ENCODE results near the gene TSN. TPM values are rescaled to one million over a fixed set of nuclear protein-coding genes. Genes with fewer than 3 reads are reported as not detected.

Gene TSN
- total and polyA plus RNA-seq, 8 donors, result 10.9 to 30.3 (median 23.4) TPM

DNA sequence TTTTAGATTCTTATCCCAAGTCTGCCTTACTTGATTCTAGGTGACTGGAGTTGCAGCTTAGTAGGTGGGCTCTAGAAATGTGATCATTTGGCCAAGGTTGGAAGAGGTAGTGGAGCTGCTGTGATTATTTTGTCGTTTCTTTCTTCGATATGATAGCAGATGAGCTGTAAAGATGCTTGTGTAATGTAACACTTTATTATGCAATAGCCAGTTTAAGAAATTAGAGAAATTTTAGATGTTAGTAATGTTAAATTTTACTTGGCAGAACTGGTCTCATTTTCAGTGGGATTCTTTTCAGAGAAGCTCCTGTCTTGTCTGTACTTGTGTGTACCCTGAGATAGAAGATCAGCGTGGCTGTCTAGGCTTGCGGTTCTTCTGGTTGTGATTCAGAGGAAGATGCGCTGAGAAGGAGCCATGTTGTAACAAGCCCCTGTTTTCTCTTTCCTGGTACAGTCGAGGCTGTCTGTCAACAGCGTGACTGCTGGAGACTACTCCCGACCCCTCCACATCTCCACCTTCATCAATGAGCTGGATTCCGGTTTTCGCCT is 9.3 kb downstream of the TSN start:
- intact Hi-C loops (cut with DNase I), result no loop called here
- DNase-seq, result no peak
- Histone ChIP-seq H3K9me3 (no peaks in the 10 kb centered on the region), H3K27ac (no peak overlapping the region), H3K36me3 (peaks cover 5 to 61% (median 19%) of the 10 kb centered on the region in 3 donors), H3K4me3 (no peak overlapping the region), H3K27me3 (no peaks in the 10 kb centered on the region), H3K4me1 (no peaks in the 10 kb centered on the region)
- WGBS, 2 donors, result 91 to 96% methylated on average over 10 of the region's 10 CpGs
- ATAC-seq, result no peak
- no peak for FAIRE-seq
- TF ChIP-seq CTCF (IDR thresholded peaks at IDR 0.05), result no peak

- DNase-seq (no peak), ATAC-seq (peak in 2 of 4 donors; percentile 58 to 60), FAIRE-seq (no peak)
- H3K9me3 ChIP-seq, result no peaks in the 10 kb centered on the region
- WGBS, 2 donors, result 27 to 44% methylated on average over 1 of the region's 1 CpG
- H3K27me3 ChIP-seq, result no peaks in the 10 kb centered on the region
- no peaks in the 10 kb centered on the region for H3K4me1 ChIP-seq
- TF ChIP-seq CTCF (IDR thresholded peaks at IDR 0.05), result no peak
- no peak overlapping the region for H3K4me3 ChIP-seq
- peak overlapping the region in 2 of 4 donors; percentile 31 to 47 for H3K27ac ChIP-seq
- intact Hi-C loops (cut with DNase I), result no loop called here
- peaks cover 5 to 56% (median 15%) of the 10 kb centered on the region in 3 donors for H3K36me3 ChIP-seq
These were observed 11.2 kb downstream of the TSN start for GRCh38 chr2:121766624-121767023.

DNA sequence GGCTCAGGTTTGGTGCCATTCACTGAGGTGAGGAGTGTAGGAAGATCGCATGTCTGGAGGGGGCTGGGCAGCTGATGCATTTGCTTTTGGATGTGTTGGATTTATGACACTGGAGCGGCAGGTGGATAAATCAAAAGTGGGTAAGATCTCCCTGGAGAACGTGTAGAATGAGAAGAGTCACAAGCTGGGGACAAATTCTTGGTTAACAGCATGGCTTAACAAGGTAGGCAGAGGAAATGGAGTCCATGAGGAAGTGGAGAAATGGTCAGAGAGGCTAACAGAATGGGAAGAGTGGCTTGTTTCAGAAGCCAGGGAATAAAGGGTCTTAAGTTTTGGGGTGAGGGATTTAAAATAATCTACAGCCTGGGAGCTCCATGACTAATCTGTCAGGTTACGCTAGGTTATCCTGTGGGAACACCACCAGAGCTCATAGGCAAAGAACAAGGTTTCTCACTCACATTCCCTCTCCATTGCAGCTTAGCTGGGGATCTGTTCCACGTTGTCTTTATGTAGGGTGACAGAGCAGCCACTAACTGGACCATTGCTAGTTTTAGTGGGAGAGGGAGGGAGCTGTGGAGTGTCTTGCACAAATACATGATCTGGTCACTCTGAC is 12.8 kb downstream of the TSN start:
- no peak for TF ChIP-seq CTCF (IDR thresholded peaks at IDR 0.05)
- Histone ChIP-seq H3K4me3 (no peak overlapping the region), H3K9me3 (no peaks in the 10 kb centered on the region), H3K4me1 (no peaks in the 10 kb centered on the region), H3K27me3 (no peaks in the 10 kb centered on the region), H3K36me3 (peaks cover 5 to 40% (median 14%) of the 10 kb centered on the region in 3 donors), H3K27ac (no peak overlapping the region)
- intact Hi-C loops (cut with DNase I), result no loop called here
- FAIRE-seq, result no peak
- WGBS, 2 donors, result 83 to 88% methylated on average over 5 of the region's 5 CpGs
- DNase-seq, result no peak
- ATAC-seq, result no peak

GRCh38 chr2:121771976-121772742 is 16.7 kb downstream of the TSN start:
- Histone ChIP-seq H3K27ac (no peak overlapping the region), H3K4me1 (no peaks in the 10 kb centered on the region), H3K36me3 (peaks cover 0 to 9% (median 0%) of the 10 kb centered on the region in 3 donors), H3K27me3 (no peaks in the 10 kb centered on the region), H3K9me3 (no peaks in the 10 kb centered on the region), H3K4me3 (no peak overlapping the region)
- FAIRE-seq (no peak), ATAC-seq (no peak), DNase-seq (no peak)
- 59 to 66% methylated on average over 6 of the region's 6 CpGs for WGBS, 2 donors
- intact Hi-C loops (cut with DNase I), result no loop called here
- no peak for TF ChIP-seq CTCF (IDR thresholded peaks at IDR 0.05)
